ENCODE measurements around the gene TMEM145.

The TMEM145 gene

GRCh38 chr19:42363614-42364346, 50.7 kb downstream of the TMEM145 start:
- peak; percentile 46 to 79 (median 67) for DNase-seq

GRCh38 chr19:42366673-42367072, 53.6 kb downstream of the TMEM145 start:
- no peak for DNase-seq

GRCh38 chr19:42367929-42368328, 54.8 kb downstream of the TMEM145 start:
- no peak for DNase-seq

GRCh38 chr19:42368360-42368759, 55.3 kb downstream of the TMEM145 start:
- no peak for DNase-seq

- DNase-seq = no peak
Measured at GRCh38 chr19:42368765-42369164, 55.7 kb downstream of the TMEM145 start.

GRCh38 chr19:42369433-42370067, 56.4 kb downstream of the TMEM145 start:
- no peak for DNase-seq

GRCh38 chr19:42370068-42370520, 57.0 kb downstream of the TMEM145 start:
- peak in 1 of 4 experiments; percentile 4 for DNase-seq

GRCh38 chr19:42370626-42371175, 57.6 kb downstream of the TMEM145 start:
- peak; percentile 10 to 53 (median 28) for DNase-seq
